HG02973 (cell line): ENCODE data around the gene FAM53B.

Experiments
- ATAC-seq: cut with Tn5 transposase; IDR thresholded peaks from one replicate; pipeline ENCODE4 v1.9.1; 2021; ENCODE audit warnings: moderate library complexity; ENCODE audit not compliant: unreplicated experiment

Gene FAM53B

GRCh38 chr10:124698545-124699469 lies 45.4 kb downstream of the FAM53B start:
- no peak for ATAC-seq

- ATAC-seq, result no peak
Observed at GRCh38 chr10:124697837-124698544, 46.2 kb downstream of the FAM53B start.

DNA sequence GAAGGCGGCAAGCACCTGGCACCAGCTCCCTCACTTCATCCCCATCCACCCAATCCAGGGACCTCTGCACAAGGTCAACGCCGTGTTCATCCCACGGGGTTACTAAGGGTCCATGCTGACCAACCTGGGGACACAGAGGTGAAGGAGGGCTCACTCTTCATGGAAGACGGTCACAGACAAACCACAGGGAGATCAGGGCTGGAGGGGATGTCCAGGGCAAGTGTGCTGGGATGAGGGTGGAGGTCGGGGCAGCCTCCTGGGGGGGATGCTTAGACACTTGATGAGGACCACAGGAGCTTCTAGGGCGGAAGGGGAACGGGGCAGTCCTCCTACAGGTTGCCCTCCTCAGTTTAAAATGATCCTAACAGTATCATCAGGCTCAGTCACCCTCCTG lies 46.7 kb downstream of the FAM53B start:
- ATAC-seq, result no peak

DNA sequence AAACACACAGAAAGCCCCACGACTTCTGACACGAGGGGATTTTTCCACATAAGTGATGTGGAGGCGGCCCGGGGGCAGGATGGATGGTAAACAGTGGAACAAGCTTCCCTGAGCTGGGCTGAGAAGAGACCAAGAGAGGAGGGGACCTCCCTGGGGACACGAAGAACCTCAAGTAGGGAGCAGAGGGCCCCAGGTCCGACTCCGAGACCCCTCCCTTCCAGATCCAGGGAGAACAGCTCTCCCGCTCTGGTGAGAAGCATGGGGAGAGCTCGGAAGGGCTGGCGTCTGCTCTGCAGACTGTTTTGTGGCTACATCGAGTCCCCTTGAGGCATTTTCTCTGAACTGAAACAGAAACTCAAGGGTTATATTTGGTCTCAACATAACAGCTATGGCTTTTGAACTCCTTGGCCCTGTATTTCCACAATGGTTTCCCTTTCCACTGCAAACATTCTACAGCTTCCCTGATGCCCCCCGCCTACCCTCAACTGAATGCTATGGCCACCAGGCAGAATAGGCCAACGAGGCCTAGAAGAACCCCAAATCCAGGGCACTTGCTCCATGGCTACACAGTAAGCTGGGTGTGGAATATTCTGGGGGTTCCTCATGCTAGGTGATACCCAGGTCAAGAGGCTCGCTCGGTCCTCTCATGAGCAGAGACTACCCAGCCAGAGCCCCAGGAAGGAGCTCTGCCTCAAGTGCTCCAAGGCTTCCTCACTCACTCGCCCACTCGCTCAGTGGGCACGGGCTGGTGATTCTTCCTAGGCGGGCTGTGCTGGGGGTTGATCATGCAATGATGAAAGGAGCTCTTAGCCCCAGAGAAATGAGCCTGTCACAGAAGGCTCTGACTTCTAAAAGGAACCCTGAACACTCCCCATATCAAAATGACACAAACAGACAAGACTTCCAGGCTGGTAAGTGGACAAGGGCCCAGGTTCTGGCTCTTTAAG lies 47.5 kb downstream of the FAM53B start:
- ATAC-seq, result peak; percentile 68

DNA sequence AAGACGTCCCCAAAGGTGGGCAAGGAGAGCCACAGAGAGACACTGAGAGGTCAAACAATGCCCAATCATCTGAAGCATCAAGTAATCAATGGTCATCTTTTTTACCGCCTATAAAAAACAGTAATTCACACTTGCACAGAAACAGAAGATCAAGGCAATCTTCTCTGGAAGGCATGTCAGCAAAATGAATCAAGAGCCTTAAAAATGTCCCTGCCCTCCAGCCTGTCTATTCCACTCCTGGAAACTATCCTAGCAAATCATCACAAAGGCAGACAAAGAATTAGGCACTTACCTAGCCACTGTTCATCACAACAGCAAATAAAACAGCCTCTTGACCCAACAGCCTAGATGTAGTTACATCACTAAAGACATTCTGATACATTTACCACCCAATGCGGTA lies 48.9 kb downstream of the FAM53B start:
- no peak for ATAC-seq

DNA sequence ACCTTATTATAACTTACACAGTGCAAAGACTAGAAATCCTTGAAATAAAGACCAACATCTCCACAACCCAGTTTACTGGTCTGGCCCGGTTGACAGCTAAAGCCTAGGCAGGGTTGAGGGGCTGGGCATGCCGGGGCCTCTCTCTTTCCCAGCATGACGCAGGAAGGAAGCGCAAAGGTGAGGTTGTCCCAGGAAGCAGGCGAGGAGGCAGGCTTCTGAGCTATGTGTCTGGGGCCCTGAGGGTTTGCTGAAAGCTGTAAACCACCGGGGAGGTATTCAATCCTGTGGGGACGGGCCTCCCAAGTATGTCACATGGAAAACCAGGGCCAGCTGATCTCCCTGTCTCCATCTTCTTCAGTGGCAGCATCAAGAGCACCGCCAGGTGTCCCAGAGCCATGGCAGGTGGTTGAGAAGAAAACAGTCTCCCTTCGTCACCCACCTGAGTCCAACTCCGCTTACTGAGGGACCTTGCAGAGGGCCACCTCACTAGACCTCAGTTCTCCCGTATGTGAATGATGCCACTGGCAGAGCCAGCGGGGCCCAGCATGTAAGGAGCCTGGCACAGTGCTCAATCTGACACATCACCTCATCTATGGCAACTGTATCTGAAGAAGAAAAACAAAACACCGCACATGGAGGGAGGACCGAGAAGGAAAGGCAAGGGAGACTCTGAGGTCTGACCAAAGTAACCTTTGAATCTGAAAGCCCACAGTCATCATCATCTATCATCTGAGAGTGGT lies 49.5 kb downstream of the FAM53B start:
- no peak for ATAC-seq

- peak; percentile 29 for ATAC-seq
Observed at GRCh38 chr10:124693801-124694416, 50.3 kb downstream of the FAM53B start.

DNA sequence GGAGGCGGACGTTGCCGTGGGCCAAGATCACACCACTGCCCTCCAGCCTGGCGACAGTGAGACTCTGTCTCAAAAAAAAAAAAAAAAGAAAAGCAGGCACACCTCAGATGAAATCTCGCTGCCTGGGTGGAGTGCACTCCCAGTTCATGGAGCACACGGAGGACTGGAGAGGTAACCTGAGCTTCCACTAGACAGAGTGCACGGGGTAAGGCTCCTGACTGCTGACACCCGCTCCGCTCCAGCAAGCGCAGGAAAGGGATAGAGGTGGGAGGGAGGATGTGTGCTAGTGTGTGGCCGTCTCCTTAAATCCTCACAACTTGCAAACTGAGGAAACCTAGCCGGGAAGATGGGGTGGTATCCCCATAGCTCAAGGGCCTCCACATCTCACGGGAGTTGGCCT lies 50.8 kb downstream of the FAM53B start:
- ATAC-seq, result no peak

- ATAC-seq, result no peak
Observed at GRCh38 chr10:124692100-124692446, 52.1 kb downstream of the FAM53B start.

- ATAC-seq, result no peak
Observed at GRCh38 chr10:124691421-124692099, 52.6 kb downstream of the FAM53B start.

GRCh38 chr10:124691002-124691401 lies 53.2 kb downstream of the FAM53B start:
- no peak for ATAC-seq

DNA sequence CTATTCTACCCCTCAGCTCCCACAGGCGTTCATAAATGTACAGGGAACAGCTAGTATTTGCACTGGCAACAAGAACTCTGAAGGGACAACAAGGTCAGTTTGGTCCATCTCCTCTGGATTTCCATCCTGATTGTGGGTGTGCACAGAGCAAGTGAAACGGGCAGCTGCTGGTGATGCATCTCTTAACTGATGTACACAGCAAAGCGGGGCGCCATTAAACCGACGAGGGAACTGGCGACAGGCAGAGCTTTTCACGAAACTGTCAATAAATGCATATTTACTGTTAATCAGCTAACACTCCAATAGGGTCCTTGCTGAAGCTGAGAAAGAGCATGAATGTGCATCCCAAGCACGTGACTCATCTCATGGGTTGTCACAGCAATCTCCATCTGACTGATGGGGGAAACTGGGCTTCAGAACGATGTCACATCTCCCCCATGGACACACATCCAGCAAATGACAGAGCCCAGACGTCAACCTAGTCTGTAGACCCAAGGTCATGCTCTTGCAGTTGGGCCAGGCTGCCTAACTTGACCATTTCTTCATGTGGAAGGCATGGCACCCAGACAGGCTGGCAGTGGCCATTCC lies 54.2 kb downstream of the FAM53B start:
- no peak for ATAC-seq

DNA sequence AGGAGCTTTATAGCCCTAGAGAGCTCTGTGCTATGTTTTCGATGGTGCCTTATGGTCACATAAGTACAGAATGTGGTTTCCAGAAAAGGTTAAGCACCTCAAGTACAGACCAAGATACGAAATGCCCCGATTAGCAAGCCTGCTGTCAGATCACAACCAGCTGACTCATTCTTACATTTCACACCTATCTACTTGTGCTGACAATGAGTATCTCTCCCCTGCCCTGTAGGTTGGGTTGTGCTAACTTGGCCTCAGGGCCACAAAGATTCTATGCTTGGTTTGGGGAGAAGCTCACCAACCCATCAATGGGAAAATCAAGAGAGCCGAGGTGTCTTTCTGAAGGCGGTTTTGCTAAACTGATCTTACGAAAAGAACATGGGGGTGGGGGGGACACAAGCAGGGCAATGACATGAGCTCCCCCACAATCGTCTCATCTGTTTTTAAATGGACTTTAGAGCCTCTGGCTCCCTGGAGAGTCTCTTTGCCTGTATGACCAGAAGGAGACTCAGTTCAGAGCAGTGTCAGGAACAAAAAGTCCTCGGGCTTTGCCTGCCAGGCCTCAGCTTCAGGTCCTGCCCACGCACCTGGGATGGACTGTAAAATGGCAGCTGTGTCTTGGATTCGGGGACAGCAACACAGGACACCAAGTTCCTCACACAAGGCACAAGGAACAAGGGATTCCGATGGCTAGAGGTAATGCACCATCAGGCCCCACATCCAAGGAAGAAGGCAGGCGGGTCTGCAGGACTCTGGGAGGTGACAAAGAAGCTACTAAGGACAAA lies 55.1 kb downstream of the FAM53B start:
- peak; percentile 93 for ATAC-seq

DNA sequence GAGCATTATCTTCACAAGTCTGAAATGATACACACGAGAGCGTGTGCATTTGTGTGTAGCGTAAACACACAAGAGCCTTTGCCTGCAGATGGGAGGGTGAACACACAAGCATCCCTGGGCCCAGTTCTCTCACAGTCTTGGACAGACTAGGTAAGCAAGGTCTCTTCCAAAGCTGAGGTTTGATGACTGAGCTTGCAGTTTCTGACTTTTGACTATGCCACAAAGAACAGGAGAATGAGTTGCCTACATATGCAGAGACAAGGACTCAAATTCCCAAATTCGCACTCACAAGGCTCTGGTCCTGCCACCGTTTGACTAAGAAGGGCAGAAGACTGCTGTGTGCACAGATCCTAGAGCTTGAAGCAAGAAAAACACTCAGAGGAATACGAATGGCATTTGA lies 55.8 kb downstream of the FAM53B start:
- no peak for ATAC-seq

DNA sequence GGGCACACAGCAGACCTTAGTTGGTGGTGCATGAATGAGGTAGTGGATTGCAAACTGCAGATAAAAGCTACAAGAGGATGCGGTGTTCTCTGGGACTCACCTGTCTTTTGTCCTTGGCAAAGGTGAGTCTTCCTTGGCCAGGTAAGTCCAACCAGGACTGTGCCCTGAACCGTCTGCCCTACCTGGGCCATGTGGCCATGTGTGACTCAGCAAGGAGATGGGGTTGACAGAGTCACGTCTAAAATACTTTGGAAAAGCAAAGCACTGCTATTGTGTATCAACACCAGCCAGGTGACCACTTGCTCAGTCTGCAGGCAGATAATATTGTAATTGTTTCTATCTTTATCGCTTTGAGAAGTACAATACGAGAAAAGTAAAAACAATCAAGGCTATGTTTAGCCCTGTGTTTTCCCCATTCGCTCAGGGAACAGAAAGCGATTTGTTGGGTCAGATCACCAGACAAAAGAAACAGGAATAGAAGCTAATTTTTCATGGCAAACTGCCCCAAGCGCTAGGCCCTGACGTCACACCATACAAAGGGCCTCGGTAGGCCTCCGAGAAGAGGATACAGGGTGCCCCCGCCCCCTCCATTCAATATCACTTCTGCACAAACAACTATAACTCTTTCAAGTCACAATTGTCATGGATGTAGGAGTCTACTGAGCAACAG lies 57.3 kb downstream of the FAM53B start:
- no peak for ATAC-seq

DNA sequence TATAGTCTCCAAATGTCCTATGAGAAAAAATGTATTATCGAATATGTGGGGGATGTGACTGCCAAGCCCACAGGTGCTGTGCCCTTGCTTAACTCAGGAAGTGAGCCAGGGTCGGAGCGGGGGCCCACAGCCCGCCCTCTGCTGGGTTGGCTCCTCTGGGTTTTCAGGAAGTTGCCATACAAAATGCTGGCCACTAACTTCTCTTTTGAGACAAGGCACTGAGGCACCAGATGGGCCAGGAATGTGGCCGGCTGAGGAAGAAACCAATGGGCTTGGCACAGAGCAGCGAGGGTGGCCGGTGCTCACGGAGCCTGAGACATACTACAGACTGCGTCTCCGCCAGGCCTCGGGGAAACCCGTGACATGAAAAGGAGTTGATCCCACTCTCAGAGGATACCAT lies 58.9 kb downstream of the FAM53B start:
- ATAC-seq, result no peak

DNA sequence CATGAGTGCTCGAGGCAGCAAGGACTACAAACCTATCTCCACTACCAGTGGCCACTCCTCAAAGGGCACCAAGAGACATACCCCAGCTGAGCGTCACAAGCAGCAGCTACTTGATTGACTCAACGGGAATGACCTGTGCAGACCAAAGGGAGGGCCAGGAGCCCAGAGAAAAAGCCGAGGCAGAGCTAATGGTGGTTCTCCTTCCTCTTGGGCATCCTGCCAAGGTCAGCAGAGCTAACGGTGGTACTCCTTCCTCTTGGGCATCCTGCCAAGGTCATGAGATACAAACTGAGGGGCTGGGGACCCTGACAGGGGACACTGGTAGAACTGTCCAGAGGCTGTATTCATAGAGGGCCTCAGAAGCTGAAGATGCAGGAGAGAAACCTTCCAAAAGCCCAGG lies 60.4 kb downstream of the FAM53B start:
- no peak for ATAC-seq
